ENCODE results near the gene HTRA2.

The HTRA2 gene

GRCh38 chr2:74564222-74564621 is 34.5 kb downstream of the HTRA2 start:
- DNase-seq, result no peak

GRCh38 chr2:74566076-74566753 is 36.5 kb downstream of the HTRA2 start:
- no peak for DNase-seq

GRCh38 chr2:74566754-74567085 is 37.0 kb downstream of the HTRA2 start:
- no peak for DNase-seq

GRCh38 chr2:74567881-74568280 is 38.1 kb downstream of the HTRA2 start:
- no peak for DNase-seq

- DNase-seq, result no peak
Observed at GRCh38 chr2:74569686-74570085, 40.0 kb downstream of the HTRA2 start.

DNA sequence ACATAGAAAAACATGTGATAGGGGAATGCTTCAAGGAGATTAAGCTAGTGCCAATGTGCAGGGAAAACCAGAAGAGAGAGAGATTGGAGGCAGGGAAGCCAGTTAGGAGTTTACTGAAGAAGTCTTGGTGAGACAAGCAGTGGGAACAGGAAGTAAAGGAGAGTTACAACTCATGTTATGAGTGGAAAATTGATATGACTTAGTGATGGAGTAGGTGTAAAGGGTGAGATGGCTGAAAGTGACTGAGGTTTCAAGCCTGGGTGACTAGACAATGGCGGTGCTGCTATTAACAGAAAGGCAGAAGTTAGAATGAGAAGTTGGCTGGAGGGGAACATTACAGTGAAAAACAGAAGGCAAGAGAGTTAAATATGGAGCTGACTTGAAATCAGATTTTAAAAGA is 41.3 kb downstream of the HTRA2 start:
- DNase-seq, result no peak

DNA sequence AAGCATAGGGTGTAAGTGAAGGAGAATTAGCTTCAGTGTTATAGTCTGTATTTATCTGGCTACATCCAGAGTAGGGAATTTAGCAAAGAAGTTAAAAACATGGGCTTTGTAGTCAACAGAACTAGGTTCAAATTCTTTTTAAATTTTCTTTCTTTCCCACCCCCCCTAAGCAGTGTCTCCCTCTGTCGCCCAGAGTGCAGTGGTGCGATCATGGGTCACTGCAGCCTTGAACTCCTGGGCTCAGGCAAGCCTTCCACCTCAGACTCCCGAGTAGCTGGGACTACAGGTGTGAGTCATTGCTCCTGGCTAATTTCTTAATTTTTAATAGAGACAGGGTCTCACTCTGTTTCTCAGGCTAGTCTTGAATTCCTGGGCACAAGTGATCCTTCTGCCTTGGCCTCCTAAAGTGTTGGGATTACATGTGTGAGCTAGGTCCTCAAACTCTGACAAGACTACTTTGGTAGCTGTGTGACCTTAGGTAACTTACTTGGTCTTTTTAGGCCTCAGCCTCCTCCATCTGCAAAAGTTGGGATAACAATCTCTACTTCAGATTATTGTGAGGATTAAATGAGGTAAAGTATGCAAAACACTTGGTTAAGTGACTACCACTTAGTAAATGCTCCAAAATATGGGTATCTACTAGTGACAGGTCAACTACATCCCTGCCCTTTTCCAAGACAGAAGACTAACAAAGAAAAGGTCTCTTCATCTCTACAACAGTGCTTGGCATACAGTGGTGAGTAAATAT is 42.6 kb downstream of the HTRA2 start:
- DNase-seq, result no peak

- peak; percentile 13 to 37 for DNase-seq
Observed at GRCh38 chr2:74573747-74574562, 44.2 kb downstream of the HTRA2 start.

- DNase-seq, result no peak
Observed at GRCh38 chr2:74575320-74575719, 45.6 kb downstream of the HTRA2 start.

- DNase-seq, result no peak
Observed at GRCh38 chr2:74576211-74576862, 46.6 kb downstream of the HTRA2 start.

DNA sequence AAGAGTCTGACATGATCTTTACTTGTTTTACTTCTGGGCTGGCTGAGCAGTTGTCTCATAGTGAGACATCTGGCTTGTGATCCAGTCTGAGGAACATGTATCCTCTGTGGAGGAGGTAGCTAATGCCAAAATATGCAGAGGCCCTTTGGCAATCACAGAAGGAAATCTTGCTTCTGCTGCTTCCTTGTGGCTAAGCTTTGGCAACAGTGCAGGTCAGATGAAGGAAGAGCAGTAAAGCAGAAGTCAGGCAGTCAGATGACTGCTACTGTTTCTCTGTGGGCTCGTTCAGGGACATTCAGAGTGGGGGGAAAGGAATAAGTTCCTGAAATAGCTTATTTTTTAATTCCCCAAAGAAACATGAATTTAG is 47.1 kb downstream of the HTRA2 start:
- DNase-seq, result peak in 1 of 2 donors; percentile 11

GRCh38 chr2:74577448-74577847 is 47.7 kb downstream of the HTRA2 start:
- no peak for DNase-seq

DNA sequence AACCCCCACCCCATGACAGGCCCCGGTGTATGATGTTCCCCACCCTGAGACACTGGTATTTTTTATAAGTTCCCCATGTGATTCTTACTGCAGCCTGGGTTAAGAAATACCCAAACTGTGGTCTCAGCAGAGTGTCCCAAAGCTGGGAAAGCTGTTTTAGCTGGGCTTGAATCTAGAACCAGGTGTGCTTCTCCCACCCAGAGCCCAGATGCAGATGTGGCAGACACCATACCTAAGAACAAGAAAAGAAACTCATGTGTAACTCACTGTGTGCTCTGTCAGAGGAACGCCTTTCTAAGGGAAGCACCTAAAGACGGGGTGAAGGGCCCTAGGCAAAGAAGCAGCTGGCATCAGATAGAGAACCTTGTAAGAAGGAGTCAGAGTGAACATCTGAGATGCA is 48.7 kb downstream of the HTRA2 start:
- no peak for DNase-seq

GRCh38 chr2:74581463-74581862 is 51.7 kb downstream of the HTRA2 start:
- no peak for DNase-seq

- DNase-seq, result no peak
Observed at GRCh38 chr2:74582184-74582583, 52.5 kb downstream of the HTRA2 start.
